ENCODE measurements around the gene UCP2.
"Not testable (repeated sequence)": the region's sequence is repeated elsewhere in the genome, so short reads cannot be mapped to it uniquely, and the experiment has no call there.

Gene UCP2

DNA sequence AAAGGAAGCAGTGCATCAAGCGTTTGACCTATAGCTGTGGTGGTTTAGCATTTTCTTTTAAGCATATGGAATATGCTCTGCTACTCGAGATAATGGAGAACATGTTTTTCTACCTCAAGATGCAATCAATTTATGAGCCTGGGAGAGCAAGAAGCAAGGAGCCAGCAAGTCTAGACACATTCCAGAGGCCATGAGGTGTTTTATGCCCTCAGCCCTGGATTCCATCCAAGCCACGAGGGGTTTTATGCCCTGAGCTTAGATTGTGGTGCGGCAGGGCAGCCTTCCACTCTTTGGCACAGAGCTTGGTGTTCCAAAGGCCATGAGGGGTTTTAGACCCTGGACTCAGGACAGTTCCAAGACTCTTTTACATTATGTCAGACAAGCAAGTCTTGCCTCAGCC, 43.5 kb downstream of the UCP2 start:
- DNase-seq: no peak

GRCh38 chr11:73936047-73936446, 46.6 kb downstream of the UCP2 start:
- DNase-seq: not testable (repeated sequence)

DNA sequence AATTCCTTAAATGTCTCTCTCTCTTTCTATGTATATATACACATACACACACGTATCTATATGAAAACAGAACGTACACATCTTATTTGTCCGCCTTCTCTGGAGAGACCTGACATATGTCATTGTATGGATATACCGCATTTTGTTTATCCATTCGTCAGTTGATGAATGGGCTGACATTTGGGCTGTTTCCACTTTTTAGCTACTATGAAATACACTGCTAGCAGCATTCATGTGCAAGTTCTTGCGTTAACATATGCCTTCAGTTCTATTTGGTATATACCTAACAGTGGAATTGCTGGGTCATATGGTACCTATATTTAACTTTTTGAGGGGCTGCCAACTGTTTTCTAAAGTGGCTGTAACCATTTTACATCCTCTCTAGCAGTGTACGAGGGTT, 49.9 kb downstream of the UCP2 start:
- no peak for DNase-seq

GRCh38 chr11:73931951-73932350, 50.7 kb downstream of the UCP2 start:
- DNase-seq: no peak

- no peak for DNase-seq
Observed at GRCh38 chr11:73931039-73931645, 51.5 kb downstream of the UCP2 start.

GRCh38 chr11:73929388-73929787, 53.3 kb downstream of the UCP2 start:
- no peak for DNase-seq
